GM18517 (cell line): ENCODE results near the gene SLC5A9.

Experiments
- ATAC-seq: cut with Tn5 transposase; IDR thresholded peaks from one replicate; pipeline ENCODE4 v1.9.1; 2021; ENCODE audit warnings: mild to moderate bottlenecking, moderate library complexity; ENCODE audit not compliant: unreplicated experiment

Gene SLC5A9

GRCh38 chr1:48222501-48223242 lies at the start of gene SLC5A9:
TSS of gene SLC5A9 (plus strand) at chr1:48222716. CDS start at chr1:48222737, 21 bp downstream.
- no peak for ATAC-seq

GRCh38 chr1:48175116-48175515 lies 47.4 kb upstream of the SLC5A9 start:
- no peak for ATAC-seq

- ATAC-seq, result no peak
These were observed 45.3 kb upstream of the SLC5A9 start for GRCh38 chr1:48177257-48177656.

GRCh38 chr1:48181669-48182367 lies 40.7 kb upstream of the SLC5A9 start:
- no peak for ATAC-seq

- no peak for ATAC-seq
These were observed 40.1 kb upstream of the SLC5A9 start for GRCh38 chr1:48182439-48182838.

GRCh38 chr1:48186306-48186839 lies 36.1 kb upstream of the SLC5A9 start:
- ATAC-seq, result no peak

- ATAC-seq, result no peak
These were observed 34.5 kb upstream of the SLC5A9 start for GRCh38 chr1:48187969-48188563.

- ATAC-seq, result no peak
These were observed 31.6 kb upstream of the SLC5A9 start for GRCh38 chr1:48190881-48191280.

- no peak for ATAC-seq
These were observed 27.7 kb upstream of the SLC5A9 start for GRCh38 chr1:48194801-48195200.

- ATAC-seq, result no peak
These were observed 26.3 kb upstream of the SLC5A9 start for GRCh38 chr1:48196237-48196636.

- ATAC-seq, result no peak
These were observed 23.5 kb upstream of the SLC5A9 start for GRCh38 chr1:48198970-48199369.

GRCh38 chr1:48200166-48200900 lies 22.2 kb upstream of the SLC5A9 start:
- ATAC-seq, result no peak

GRCh38 chr1:48202030-48202752 lies 20.3 kb upstream of the SLC5A9 start:
- ATAC-seq, result no peak

GRCh38 chr1:48203287-48203900 lies 19.1 kb upstream of the SLC5A9 start:
- ATAC-seq, result no peak

- no peak for ATAC-seq
These were observed 17.0 kb upstream of the SLC5A9 start for GRCh38 chr1:48205522-48205921.

GRCh38 chr1:48206371-48206770 lies 16.1 kb upstream of the SLC5A9 start:
- no peak for ATAC-seq

GRCh38 chr1:48207131-48207530 lies 15.4 kb upstream of the SLC5A9 start:
- ATAC-seq, result no peak

- ATAC-seq, result no peak
These were observed 14.9 kb upstream of the SLC5A9 start for GRCh38 chr1:48207536-48208075.

GRCh38 chr1:48208251-48208650 lies 14.3 kb upstream of the SLC5A9 start:
- ATAC-seq, result no peak

GRCh38 chr1:48208652-48209051 lies 13.9 kb upstream of the SLC5A9 start:
- no peak for ATAC-seq
